ENCODE data around the gene ZNF865. TPM values are rescaled to one million over a fixed set of nuclear protein-coding genes. Genes with fewer than 3 reads are reported as not detected.
A peak's percentile ranks its signal among the peaks of the same experiment; 100 is the strongest.
"Not testable (repeated sequence)": the region's sequence is repeated elsewhere in the genome, so short reads cannot be mapped to it uniquely, and the experiment has no call there.

ZNF865 gene
- total RNA-seq, 2 donors from 2014 or later: 6.5 to 14.8 TPM

DNA sequence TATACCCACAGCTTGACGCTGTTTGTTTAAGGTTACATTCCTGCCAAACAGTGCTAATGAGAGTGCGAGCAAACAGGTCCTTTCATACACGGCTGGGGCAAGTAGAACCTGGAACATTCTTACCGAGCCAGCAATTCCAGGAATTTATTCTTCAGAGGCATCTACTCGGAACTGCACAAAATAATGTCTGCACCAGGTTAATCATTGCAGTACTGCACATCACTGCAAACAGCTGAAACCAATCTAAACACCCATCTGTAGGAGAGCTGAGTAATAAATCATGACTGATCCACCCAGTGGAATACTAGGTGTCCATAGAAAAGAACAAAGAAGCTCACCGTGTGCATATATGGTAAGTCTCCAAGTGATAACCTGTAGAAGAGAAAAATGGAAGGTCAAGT, 23.6 kb upstream of the ZNF865 start:
- Histone ChIP-seq H3K27me3 (no peaks in the 10 kb centered on the region), H3K36me3 (replicated peaks in 1 of 2; ENCODE audit: insufficient read depth in 1 of 2, low read depth in 2 of 2) (no peaks in the 10 kb centered on the region), H3K9me3 (no peaks in the 10 kb centered on the region), H3K27ac (peak overlapping the region; percentile 71 to 95 (median 89)), H3K4me1 (peaks cover 42% of the 10 kb centered on the region), H3K4me3 (no peak overlapping the region)
- intact Hi-C loops (cut with DNase I): no loop called here
- no peak for TF ChIP-seq POLR2A (IDR thresholded peaks at IDR 0.05)
- TF ChIP-seq, protein P1, sequence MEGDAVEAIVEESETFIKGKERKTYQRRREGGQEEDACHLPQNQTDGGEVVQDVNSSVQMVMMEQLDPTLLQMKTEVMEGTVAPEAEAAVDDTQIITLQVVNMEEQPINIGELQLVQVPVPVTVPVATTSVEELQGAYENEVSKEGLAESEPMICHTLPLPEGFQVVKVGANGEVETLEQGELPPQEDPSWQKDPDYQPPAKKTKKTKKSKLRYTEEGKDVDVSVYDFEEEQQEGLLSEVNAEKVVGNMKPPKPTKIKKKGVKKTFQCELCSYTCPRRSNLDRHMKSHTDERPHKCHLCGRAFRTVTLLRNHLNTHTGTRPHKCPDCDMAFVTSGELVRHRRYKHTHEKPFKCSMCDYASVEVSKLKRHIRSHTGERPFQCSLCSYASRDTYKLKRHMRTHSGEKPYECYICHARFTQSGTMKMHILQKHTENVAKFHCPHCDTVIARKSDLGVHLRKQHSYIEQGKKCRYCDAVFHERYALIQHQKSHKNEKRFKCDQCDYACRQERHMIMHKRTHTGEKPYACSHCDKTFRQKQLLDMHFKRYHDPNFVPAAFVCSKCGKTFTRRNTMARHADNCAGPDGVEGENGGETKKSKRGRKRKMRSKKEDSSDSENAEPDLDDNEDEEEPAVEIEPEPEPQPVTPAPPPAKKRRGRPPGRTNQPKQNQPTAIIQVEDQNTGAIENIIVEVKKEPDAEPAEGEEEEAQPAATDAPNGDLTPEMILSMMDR (IDR thresholded peaks at IDR 0.05): no peak
- ATAC-seq: peak; percentile 50
- 5 to 6% methylated on average over 5 to 6 of the region's 6 CpGs for WGBS, 2 donors
- DNase-seq: peak in 2 of 4 donors; percentile 43

DNA sequence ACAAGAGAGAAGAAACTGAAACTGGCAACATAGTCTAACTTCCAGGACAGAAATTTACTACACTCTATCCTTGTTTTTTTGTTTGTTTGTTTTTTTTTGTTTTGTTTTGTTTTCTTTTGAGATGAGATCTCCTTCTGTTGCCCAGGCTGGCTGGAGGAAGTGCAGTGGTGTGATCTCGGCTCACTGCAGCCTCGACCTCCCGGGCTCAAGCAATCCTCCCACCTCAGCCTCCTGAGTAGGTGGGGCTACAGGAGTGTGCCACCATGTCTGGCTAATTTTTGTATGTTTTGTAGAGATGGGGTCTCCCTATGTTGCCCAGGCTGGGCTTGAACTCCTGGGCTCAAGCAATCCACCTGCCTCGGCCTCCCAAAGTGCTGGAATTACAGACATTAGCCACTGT, 23.2 kb upstream of the ZNF865 start:
- Histone ChIP-seq H3K27ac (peak overlapping the region; percentile 69 to 95 (median 89)), H3K4me1 (peaks cover 46% of the 10 kb centered on the region)
- H3K36me3 ChIP-seq (replicated peaks in 1 of 2; ENCODE audit: insufficient read depth in 1 of 2, low read depth in 2 of 2); H3K4me3 ChIP-seq; H3K9me3 ChIP-seq; intact Hi-C loops (cut with DNase I); ATAC-seq; DNase-seq; H3K27me3 ChIP-seq: not testable (repeated sequence)
- WGBS, 2 donors: 55 to 66% methylated on average over 4 of the region's 4 CpGs

DNA sequence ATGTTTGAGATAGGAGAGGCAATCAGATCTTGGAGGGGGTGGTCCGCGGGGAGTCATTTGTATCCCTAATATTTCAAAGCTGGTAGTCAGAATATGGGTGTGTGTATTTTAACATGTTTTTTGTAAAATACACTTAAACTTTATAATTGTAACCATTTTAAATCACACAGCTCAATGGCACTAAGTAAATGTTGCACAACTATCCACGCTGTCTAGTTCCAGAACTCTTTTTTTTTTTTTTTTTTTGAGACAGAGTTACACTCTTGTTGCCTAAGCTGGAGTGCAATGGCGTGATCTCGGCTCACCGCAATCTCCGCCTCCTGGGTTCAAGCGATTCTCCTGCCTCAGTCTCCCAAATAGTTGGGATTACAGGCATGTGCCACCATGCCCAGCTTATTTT, 21.6 kb upstream of the ZNF865 start:
- H3K4me3 ChIP-seq; H3K27me3 ChIP-seq; H3K36me3 ChIP-seq (replicated peaks in 1 of 2; ENCODE audit: insufficient read depth in 1 of 2, low read depth in 2 of 2); intact Hi-C loops (cut with DNase I); DNase-seq; H3K9me3 ChIP-seq; ATAC-seq: not testable (repeated sequence)
- Histone ChIP-seq H3K4me1 (peaks cover 49% of the 10 kb centered on the region), H3K27ac (peak overlapping the region in 1 of 4 donors; percentile 13)
- 65 to 74% methylated on average over 8 of the region's 8 CpGs for WGBS, 2 donors

- WGBS, 2 donors: 72 to 84% methylated on average over 9 to 11 of the region's 11 CpGs
- Histone ChIP-seq H3K9me3 (no peaks in the 10 kb centered on the region), H3K4me3 (no peak overlapping the region), H3K27ac (peak overlapping the region in 1 of 4 donors; percentile 64), H3K27me3 (no peaks in the 10 kb centered on the region), H3K4me1 (peaks cover 41% of the 10 kb centered on the region), H3K36me3 (replicated peaks in 1 of 2; ENCODE audit: insufficient read depth in 1 of 2, low read depth in 2 of 2) (no peaks in the 10 kb centered on the region)
- intact Hi-C loops (cut with DNase I): no loop called here
- ATAC-seq (no peak), DNase-seq (no peak)
- TF ChIP-seq POLR2A (IDR thresholded peaks at IDR 0.05): no peak
- TF ChIP-seq, protein P1 (IDR thresholded peaks at IDR 0.05): no peak
Measured at GRCh38 chr19:55584871-55585270, 20.6 kb upstream of the ZNF865 start.

DNA sequence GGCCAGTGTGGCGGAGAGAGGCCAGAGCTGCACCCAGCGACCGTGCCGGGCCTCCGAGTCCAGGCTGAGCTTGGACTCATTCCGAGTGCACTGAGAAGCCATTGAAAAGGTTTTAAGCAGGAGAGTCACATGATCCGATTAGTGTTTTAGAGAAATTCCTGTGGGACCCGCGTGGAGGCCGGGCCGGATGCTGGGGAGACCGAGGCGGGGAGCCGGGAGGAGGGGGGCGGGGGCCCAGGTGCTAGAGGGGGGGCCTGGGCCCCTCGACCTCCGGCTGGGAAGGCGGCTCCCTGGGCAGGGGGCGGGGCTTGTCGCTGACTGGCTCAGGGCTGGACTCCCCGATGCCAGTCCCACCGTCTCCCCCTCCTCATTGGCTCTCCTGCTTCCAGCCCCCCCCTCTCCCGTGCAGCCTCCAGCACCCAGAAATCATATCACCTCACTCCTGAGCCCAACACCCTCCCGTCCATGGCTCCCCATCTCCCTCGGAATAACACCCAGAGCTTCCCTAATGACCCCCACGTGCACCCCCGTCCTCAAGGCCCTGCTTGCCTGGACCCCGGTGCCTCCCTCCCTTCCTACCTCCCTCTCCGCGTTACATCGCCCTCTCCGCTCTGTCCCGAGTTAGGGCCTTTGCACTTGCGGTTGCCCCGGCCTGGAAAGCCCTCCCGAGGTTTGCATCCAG, 19.6 kb upstream of the ZNF865 start:
- Histone ChIP-seq H3K4me3 (no peak overlapping the region), H3K27me3 (no peaks in the 10 kb centered on the region), H3K36me3 (replicated peaks in 1 of 2; ENCODE audit: insufficient read depth in 1 of 2, low read depth in 2 of 2) (no peaks in the 10 kb centered on the region), H3K4me1 (peaks cover 40% of the 10 kb centered on the region), H3K27ac (peak overlapping the region; percentile 22 to 82 (median 70)), H3K9me3 (no peaks in the 10 kb centered on the region)
- WGBS, 2 donors: 8 to 10% methylated on average over 23 to 36 of the region's 36 CpGs
- intact Hi-C loops (cut with DNase I): no loop called here
- peak in 2 of 3 donors; percentile 14 to 37 for TF ChIP-seq POLR2A (IDR thresholded peaks at IDR 0.05)
- TF ChIP-seq, protein P1 (IDR thresholded peaks at IDR 0.05): no peak
- DNase-seq (peak; percentile 68 to 83 (median 81)), ATAC-seq (peak; percentile 60)

Data from body of pancreas (tissue), 4 donors.